Measurements from ENCODE around the gene CFAP251. TPM values are rescaled to one million over a fixed set of nuclear protein-coding genes. Genes with fewer than 3 reads are reported as not detected.

Gene CFAP251
- total RNA-seq, 2 experiments from 2014 or later = 0.28 to 0.33 TPM

DNA sequence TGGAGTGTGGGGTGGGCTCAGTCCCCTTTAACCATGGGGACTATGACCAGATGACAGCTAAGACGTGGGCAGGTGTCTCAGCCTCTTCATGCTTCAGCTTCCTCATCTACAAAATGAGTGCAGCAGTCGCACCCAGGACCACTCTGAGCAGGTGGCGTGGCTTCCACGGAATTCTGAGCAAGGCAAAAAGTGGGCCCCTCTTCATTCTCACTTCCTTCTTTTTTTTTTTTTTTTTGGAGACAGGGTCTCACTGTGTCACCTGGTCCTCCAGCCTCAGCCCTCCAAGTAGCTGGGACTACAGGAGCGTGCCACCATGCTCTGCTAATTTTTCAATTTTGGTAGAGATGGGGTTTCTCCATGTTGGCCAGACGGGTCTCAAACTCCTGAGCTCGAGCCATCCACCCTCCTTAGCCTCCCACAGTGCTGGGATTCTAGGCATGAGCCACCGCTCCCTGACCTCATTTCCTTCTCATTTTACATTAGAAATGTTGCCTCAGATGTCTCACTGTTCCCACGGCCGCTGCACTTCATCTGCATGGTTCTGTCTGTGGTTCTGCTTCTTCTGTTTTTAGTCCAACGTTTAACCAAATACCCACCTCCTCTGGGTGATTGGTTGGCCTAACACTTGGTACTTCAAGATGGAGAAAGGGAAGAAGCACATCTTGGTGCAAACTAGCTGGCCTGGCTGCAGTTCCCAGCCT is 61.9 kb downstream of the CFAP251 start:
- Mint-ChIP-seq H3K4me3 (no peak overlapping the region), H3K9me3 (no peaks in the 10 kb centered on the region), H3K27ac (no peak overlapping the region), H3K4me1 (ENCODE audit: low read depth) (peaks cover 9% of the 10 kb centered on the region), H3K27me3 (no peaks in the 10 kb centered on the region), H3K36me3 (ENCODE audit: low read depth) (no peaks in the 10 kb centered on the region)
- intact Hi-C loops (cut with DNase I, micrococcal nuclease) = no loop called here
- CTCF ChIA-PET = no interaction called here
- POLR2A ChIA-PET = no interaction called here
- Histone ChIP-seq H3K36me3 (ENCODE audit: insufficient read depth, low read length) (no peaks in the 10 kb centered on the region), H3K4me1 (ENCODE audit: insufficient read depth, low read length) (no peaks in the 10 kb centered on the region), H3K4me3 (ENCODE audit: low read length) (no peak overlapping the region), H3K27ac (ENCODE audit: low read depth in 1 of 2, low read length in 2 of 2) (no peak overlapping the region), H3K27me3 (ENCODE audit: control insufficient read depth in 1 of 2, insufficient read depth in 2 of 2, low read length in 2 of 2) (no peaks in the 10 kb centered on the region), H3K9me3 (ENCODE audit: control insufficient read depth in 1 of 2, insufficient read depth in 1 of 2, low read length in 2 of 2) (no peaks in the 10 kb centered on the region)
- TF ChIP-seq, protein P1, sequence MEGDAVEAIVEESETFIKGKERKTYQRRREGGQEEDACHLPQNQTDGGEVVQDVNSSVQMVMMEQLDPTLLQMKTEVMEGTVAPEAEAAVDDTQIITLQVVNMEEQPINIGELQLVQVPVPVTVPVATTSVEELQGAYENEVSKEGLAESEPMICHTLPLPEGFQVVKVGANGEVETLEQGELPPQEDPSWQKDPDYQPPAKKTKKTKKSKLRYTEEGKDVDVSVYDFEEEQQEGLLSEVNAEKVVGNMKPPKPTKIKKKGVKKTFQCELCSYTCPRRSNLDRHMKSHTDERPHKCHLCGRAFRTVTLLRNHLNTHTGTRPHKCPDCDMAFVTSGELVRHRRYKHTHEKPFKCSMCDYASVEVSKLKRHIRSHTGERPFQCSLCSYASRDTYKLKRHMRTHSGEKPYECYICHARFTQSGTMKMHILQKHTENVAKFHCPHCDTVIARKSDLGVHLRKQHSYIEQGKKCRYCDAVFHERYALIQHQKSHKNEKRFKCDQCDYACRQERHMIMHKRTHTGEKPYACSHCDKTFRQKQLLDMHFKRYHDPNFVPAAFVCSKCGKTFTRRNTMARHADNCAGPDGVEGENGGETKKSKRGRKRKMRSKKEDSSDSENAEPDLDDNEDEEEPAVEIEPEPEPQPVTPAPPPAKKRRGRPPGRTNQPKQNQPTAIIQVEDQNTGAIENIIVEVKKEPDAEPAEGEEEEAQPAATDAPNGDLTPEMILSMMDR (IDR thresholded peaks at IDR 0.05) = no peak
- no peak for ATAC-seq (ENCODE audit: poor library complexity)
- peak in 3 of 14 experiments; percentile 25 to 62 (median 51) for DNase-seq

DNA sequence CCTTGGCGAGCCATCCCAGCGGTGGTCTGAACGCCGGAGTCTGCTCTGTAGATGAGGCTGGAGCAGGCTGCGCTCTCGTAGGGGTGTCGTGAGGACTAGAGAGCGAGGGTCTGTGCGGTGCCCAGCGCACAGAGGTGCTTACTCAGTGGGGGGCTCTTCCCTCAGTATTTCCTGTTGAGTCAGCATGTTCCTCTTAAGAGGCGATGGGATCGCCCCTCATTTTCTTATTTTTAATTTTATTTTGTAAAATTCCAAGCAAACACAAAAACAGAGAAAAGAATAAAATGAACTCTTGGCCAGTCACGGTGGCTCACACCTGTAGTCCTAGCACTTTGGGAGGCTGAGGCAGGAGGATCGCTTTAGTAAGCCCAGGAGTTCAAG is 62.5 kb downstream of the CFAP251 start:
- CTCF ChIA-PET = no interaction called here
- no peaks in the 10 kb centered on the region for H3K9me3 ChIP-seq (ENCODE audit: control insufficient read depth in 1 of 2, insufficient read depth in 1 of 2, low read length in 2 of 2)
- no peaks in the 10 kb centered on the region for H3K27me3 Mint-ChIP-seq

DNA sequence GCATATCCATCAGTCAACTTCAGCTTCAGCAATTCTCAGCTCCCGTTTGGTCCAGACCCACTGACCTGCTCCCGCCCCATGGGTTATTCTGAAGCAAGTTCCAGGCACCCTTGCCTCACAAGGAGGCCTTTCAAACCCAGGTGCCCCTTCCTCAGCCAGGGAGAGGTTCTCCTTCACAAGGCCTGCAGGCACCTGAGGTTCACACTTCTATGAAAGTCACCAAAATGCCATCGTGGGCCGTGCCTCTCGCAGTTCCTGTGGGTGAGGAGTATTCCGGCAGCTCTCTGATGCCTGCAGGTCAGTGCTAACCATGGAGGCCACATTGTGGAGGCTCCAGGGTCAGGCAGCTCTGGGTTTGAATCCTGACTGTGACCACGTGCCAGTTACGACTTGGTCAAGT is 63.1 kb downstream of the CFAP251 start:
- ChIA-PET CTCF (no interaction called here), POLR2A (no interaction called here)
- H3K4me3 Mint-ChIP-seq = no peak overlapping the region

More for the DNA sequence above, 62.5 kb downstream of the CFAP251 start:
- intact Hi-C loops (cut with DNase I, micrococcal nuclease) = no loop called here
- Histone ChIP-seq H3K4me1 (ENCODE audit: insufficient read depth, low read length) (no peaks in the 10 kb centered on the region), H3K27ac (ENCODE audit: low read depth in 1 of 2, low read length in 2 of 2) (no peak overlapping the region), H3K36me3 (ENCODE audit: insufficient read depth, low read length) (no peaks in the 10 kb centered on the region), H3K4me3 (ENCODE audit: low read length) (no peak overlapping the region), H3K27me3 (ENCODE audit: control insufficient read depth in 1 of 2, insufficient read depth in 2 of 2, low read length in 2 of 2) (no peaks in the 10 kb centered on the region)
- H3K4me3 Mint-ChIP-seq = no peak overlapping the region
- no peaks in the 10 kb centered on the region for H3K36me3 Mint-ChIP-seq (ENCODE audit: low read depth)
- ATAC-seq (ENCODE audit: poor library complexity) = no peak
- no peak for DNase-seq
- no peaks in the 10 kb centered on the region for H3K9me3 Mint-ChIP-seq
- POLR2A ChIA-PET = no interaction called here
- H3K4me1 Mint-ChIP-seq (ENCODE audit: low read depth) = peaks cover 9% of the 10 kb centered on the region
- no peak overlapping the region for H3K27ac Mint-ChIP-seq
- TF ChIP-seq, protein P1 (IDR thresholded peaks at IDR 0.05) = no peak

More for the DNA sequence above, 63.1 kb downstream of the CFAP251 start:
- Mint-ChIP-seq H3K27me3 (no peaks in the 10 kb centered on the region), H3K36me3 (ENCODE audit: low read depth) (no peaks in the 10 kb centered on the region), H3K9me3 (no peaks in the 10 kb centered on the region), H3K4me1 (ENCODE audit: low read depth) (peaks cover 9% of the 10 kb centered on the region), H3K27ac (no peak overlapping the region)
- H3K9me3 ChIP-seq (ENCODE audit: control insufficient read depth in 1 of 2, insufficient read depth in 1 of 2, low read length in 2 of 2) = no peaks in the 10 kb centered on the region
- H3K36me3 ChIP-seq (ENCODE audit: insufficient read depth, low read length) = no peaks in the 10 kb centered on the region
- TF ChIP-seq, protein P1 (IDR thresholded peaks at IDR 0.05) = no peak
- intact Hi-C loops (cut with DNase I, micrococcal nuclease) = no loop called here
- no peak overlapping the region for H3K4me3 ChIP-seq (ENCODE audit: low read length)
- no peaks in the 10 kb centered on the region for H3K27me3 ChIP-seq (ENCODE audit: control insufficient read depth in 1 of 2, insufficient read depth in 2 of 2, low read length in 2 of 2)
- H3K27ac ChIP-seq (ENCODE audit: low read depth in 1 of 2, low read length in 2 of 2) = no peak overlapping the region
- no peak for ATAC-seq (ENCODE audit: poor library complexity)
- no peak for DNase-seq
- H3K4me1 ChIP-seq (ENCODE audit: insufficient read depth, low read length) = no peaks in the 10 kb centered on the region

All from CD4-positive, alpha-beta T cell (primary cell).